Hepatocyte (in vitro differentiated cells): ENCODE results near the gene MARF1. TPM values are rescaled to one million over a fixed set of nuclear protein-coding genes. Genes with fewer than 3 reads are reported as not detected.
"Not testable (repeated sequence)": the region's sequence is repeated elsewhere in the genome, so short reads cannot be mapped to it uniquely, and the experiment has no call there.

Experiments
- DNase-seq: peaks from one replicate; pipeline ENCODE4 v3.0.0-alpha.2; 2016; ENCODE audit warnings: low spot score
- H2AFZ ChIP-seq: fragments of 200-600 bp; sonication (generic); 2 replicates; pipeline ENCODE4 v1.6.0; 2016; ENCODE audit warnings: antibody characterized with exemption, mild to moderate bottlenecking
- H3K27ac ChIP-seq: fragments of 200-600 bp; sonication (generic); 2 replicates; pipeline ENCODE4 v1.5.1; 2016; ENCODE audit warnings: mild to moderate bottlenecking
- H3K27me3 ChIP-seq: fragments of 200-600 bp; sonication (generic); 2 replicates; pipeline ENCODE4 v1.6.1; 2016
- H3K36me3 ChIP-seq: fragments of 200-600 bp; sonication (generic); replicated peaks from 2 replicates; pipeline ENCODE4 v1.5.1; 2016; ENCODE audit warnings: low read depth; ENCODE audit not compliant: insufficient read depth
- H3K4me1 ChIP-seq: fragments of 200-600 bp; sonication (generic); 2 replicates; pipeline ENCODE4 v1.5.1; 2016; ENCODE audit warnings: mild to moderate bottlenecking, moderate library complexity; ENCODE audit not compliant: insufficient read depth
- H3K4me2 ChIP-seq: fragments of 200-600 bp; sonication (generic); 2 replicates; pipeline ENCODE4 v1.6.0; 2016
- H3K4me3 ChIP-seq: fragments of 200-600 bp; sonication (generic); 2 replicates; pipeline ENCODE4 v1.5.1; 2016; ENCODE audit warnings: mild to moderate bottlenecking
- H3K79me2 ChIP-seq: fragments of 200-600 bp; sonication (generic); 2 replicates; pipeline ENCODE4 v1.6.0; 2017; ENCODE audit warnings: mild to moderate bottlenecking
- H3K9me2 ChIP-seq: fragments of 200-600 bp; sonication (generic); replicated peaks from 2 replicates; pipeline ENCODE4 v1.6.0; 2017; ENCODE audit warnings: mild to moderate bottlenecking; ENCODE audit not compliant: insufficient read depth
- H3K9me3 ChIP-seq: fragments of 200-600 bp; sonication (generic); 2 replicates; pipeline ENCODE4 v1.5.1; 2016; ENCODE audit warnings: low read depth, mild to moderate bottlenecking
- H4K20me1 ChIP-seq: fragments of 200-600 bp; sonication (generic); 2 replicates; pipeline ENCODE4 v1.6.0; 2016; ENCODE audit warnings: mild to moderate bottlenecking; ENCODE audit not compliant: insufficient read depth, poor library complexity, severe bottlenecking
- CTCF ChIP-seq: fragments of 200-600 bp; sonication (generic); IDR thresholded peaks from 2 replicates; pipeline ENCODE4 v1.5.1; 2016; ENCODE audit warnings: antibody characterized with exemption, mild to moderate bottlenecking; ENCODE audit not compliant: poor library complexity
- EZH2 ChIP-seq: fragments of 200-600 bp; sonication (generic); IDR thresholded peaks from 2 replicates; pipeline ENCODE4 v1.6.1; 2016; ENCODE audit warnings: antibody characterized with exemption, mild to moderate bottlenecking, borderline replicate concordance
- EZH2phosphoT487 ChIP-seq: fragments of 200-600 bp; sonication (generic); IDR thresholded peaks from one replicate; pipeline ENCODE4 v1.6.1; 2018; ENCODE audit warnings: antibody characterized with exemption, mild to moderate bottlenecking, low read depth, moderate library complexity; ENCODE audit not compliant: unreplicated experiment, severe bottlenecking
- WGBS: methylation state at CpG from one replicate; pipeline ENCODE4 v1.1.6; 2016; ENCODE audit warnings: low lambda C conversion rate; ENCODE audit errors: missing lambda C conversion rate; 5-methylcytosine and 5-hydroxymethylcytosine counted together
- polyA plus RNA-seq: library from polyadenylated mRNA; unstranded; fragments of >200 nt; fragmentation: Nextera tagmentation; extraction: Ambion mirVana; gene quantifications from 2 replicates; pipeline ENCODE4 v1.2.1, GENCODE V29; 2016
- total RNA-seq: library from RNA; depleted of rRNA; stranded (reverse); fragments of >200 nt; gene quantifications from 2 replicates; pipeline ENCODE4 v1.2.3, GENCODE V29; 2014

Gene MARF1
- total RNA-seq = 12.0 and 15.5 TPM in 2 replicates
- polyA plus RNA-seq = 7.0 and 8.8 TPM in 2 replicates

GRCh38 chr16:15643048-15643945, at the start of gene MARF1:
MARF1 (minus strand) TSS chr16:15643154; CDS start chr16:15639233, 3,921 bp downstream.
- H3K27me3 ChIP-seq = no peaks in the 10 kb centered on the region
- peak; percentile 54 for TF ChIP-seq CTCF
- TF ChIP-seq EZH2phosphoT487 = no peak
- no peak for TF ChIP-seq EZH2
- DNase-seq = peak; percentile 98
- peak within 1 kb of the TSS; percentile 90 for H3K4me2 ChIP-seq
- 3% methylated on average over 24 of the region's 58 CpGs for WGBS
- peaks cover 39% of the 10 kb centered on the region for H3K79me2 ChIP-seq
- H2AFZ ChIP-seq = peak within 1 kb of the TSS; percentile 99
- no peaks in the 10 kb centered on the region for H3K9me3 ChIP-seq
- H3K36me3 ChIP-seq = no peaks in the 10 kb centered on the region
- H4K20me1 ChIP-seq = peaks cover 9% of the 10 kb centered on the region
- no peaks in the 10 kb centered on the region for H3K9me2 ChIP-seq
- peak within 1 kb of the TSS; percentile 100 for H3K27ac ChIP-seq
- H3K4me1 ChIP-seq = peaks cover 10% of the 10 kb centered on the region
- peak within 1 kb of the TSS; percentile 95 for H3K4me3 ChIP-seq

- not testable (repeated sequence) for H3K4me2 ChIP-seq, H3K36me3 ChIP-seq, H3K4me3 ChIP-seq, H3K79me2 ChIP-seq, H3K27me3 ChIP-seq, DNase-seq, H3K9me3 ChIP-seq, H3K4me1 ChIP-seq, H4K20me1 ChIP-seq, H2AFZ ChIP-seq, H3K9me2 ChIP-seq, H3K27ac ChIP-seq
- 100% methylated on average over 1 of the region's 1 CpG for WGBS
Measured at GRCh38 chr16:15692508-15692907, 49.6 kb upstream of the MARF1 start.

DNA sequence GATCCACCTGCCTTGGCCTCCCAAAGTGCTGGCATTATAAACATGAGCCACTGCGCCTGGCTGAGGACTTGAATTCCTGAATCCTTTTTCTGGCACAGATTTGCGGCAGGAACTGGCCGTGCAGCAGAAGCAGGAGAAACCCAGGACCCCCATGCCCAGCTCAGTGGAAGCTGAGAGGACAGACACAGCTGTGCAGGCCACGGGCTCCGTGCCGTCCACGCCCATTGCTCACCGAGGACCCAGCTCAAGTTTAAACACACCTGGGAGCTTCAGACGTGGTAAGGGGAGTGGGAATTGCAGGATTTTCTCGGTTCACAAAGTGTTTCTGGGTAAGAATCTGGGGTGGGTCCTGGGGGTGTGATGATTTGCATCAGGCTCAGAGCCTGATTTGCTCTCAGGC, 48.1 kb upstream of the MARF1 start:
- Histone ChIP-seq H3K36me3 (no peaks in the 10 kb centered on the region), H3K27ac (no peak overlapping the region), H3K27me3 (no peaks in the 10 kb centered on the region), H3K4me3 (no peak overlapping the region), H3K4me1 (no peaks in the 10 kb centered on the region), H4K20me1 (no peaks in the 10 kb centered on the region), H3K9me2 (no peaks in the 10 kb centered on the region), H2AFZ (no peak overlapping the region), H3K4me2 (no peak overlapping the region), H3K79me2 (no peaks in the 10 kb centered on the region), H3K9me3 (no peaks in the 10 kb centered on the region)
- DNase-seq = no peak
- 95% methylated on average over 10 of the region's 10 CpGs for WGBS
- TF ChIP-seq CTCF = no peak
- no peak for TF ChIP-seq EZH2
- no peak for TF ChIP-seq EZH2phosphoT487

GRCh38 chr16:15690296-15690695, 47.3 kb upstream of the MARF1 start:
- Histone ChIP-seq H3K27ac (no peak overlapping the region), H4K20me1 (no peaks in the 10 kb centered on the region), H3K4me3 (no peak overlapping the region), H2AFZ (no peak overlapping the region), H3K9me2 (no peaks in the 10 kb centered on the region), H3K36me3 (no peaks in the 10 kb centered on the region), H3K4me1 (no peaks in the 10 kb centered on the region), H3K79me2 (no peaks in the 10 kb centered on the region), H3K9me3 (no peaks in the 10 kb centered on the region), H3K4me2 (no peak overlapping the region), H3K27me3 (no peaks in the 10 kb centered on the region)
- TF ChIP-seq CTCF (no peak), EZH2phosphoT487 (no peak), EZH2 (no peak)
- no peak for DNase-seq
- 84% methylated on average over 3 of the region's 3 CpGs for WGBS
